Thyroid gland (tissue), 4 donors: ENCODE data around the gene TAS2R60. TPM values are rescaled to one million over a fixed set of nuclear protein-coding genes. Genes with fewer than 3 reads are reported as not detected.
"Not testable (repeated sequence)": the region's sequence is repeated elsewhere in the genome, so short reads cannot be mapped to it uniquely, and the experiment has no call there.

Source experiments
- DNase-seq, 2 donors: peaks; one replicate each; pipeline ENCODE4 v3.0.0-alpha.2; 2019
- H3K27ac ChIP-seq, 3 donors: fragments of 200-600 bp; sonication (generic); 1 replicate in 2 of 3; 2 replicates in 1 of 3; pipeline ENCODE4 v1.5.1; 2016 to 2019; ENCODE audit warnings: mild to moderate bottlenecking in 1 of 3, moderate library complexity in 1 of 3
- H3K27me3 ChIP-seq: fragments of 200-600 bp; sonication (generic); one replicate; pipeline ENCODE4 v1.5.1; 2019
- H3K36me3 ChIP-seq, 2 donors: fragments of 200-600 bp; sonication (generic); one replicate each; pipeline ENCODE4 v1.5.1; 2016 to 2019
- H3K4me1 ChIP-seq, 2 donors: fragments of 200-600 bp; sonication (generic); one replicate each; pipeline ENCODE4 v1.5.1; 2017 to 2019
- H3K4me3 ChIP-seq, 3 donors: fragments of 200-600 bp; sonication (generic); replicated peaks in 1 of 3; 1 replicate in 2 of 3; 2 replicates in 1 of 3; pipeline ENCODE4 v1.5.1; 2016; ENCODE audit warnings: mild to moderate bottlenecking in 1 of 3
- H3K9me3 ChIP-seq: fragments of 200-600 bp; sonication (generic); one replicate; pipeline ENCODE4 v1.5.1; 2017
- POLR2A ChIP-seq, 2 donors: fragments of 450-650 bp; IDR thresholded peaks; one replicate each; pipeline ENCODE4 v1.6.1; 2017; ENCODE audit warnings: antibody characterized with exemption in 2 of 2, mild to moderate bottlenecking in 2 of 2, moderate library complexity in 1 of 2
- WGBS, 2 donors: methylation state at CpG; one replicate each; pipeline ENCODE4 v1.1.5; 2017; 5-methylcytosine and 5-hydroxymethylcytosine counted together
- intact Hi-C: fragments of 100-400 bp; cut with DNase I; formaldehyde crosslinking; loops from one replicate; pipeline ENCODE4 v1.15.1; 2023
- total RNA-seq, 4 donors: library from RNA; depleted of rRNA; stranded (reverse); fragments of >200 nt; gene quantifications; one replicate each; pipeline ENCODE4 v1.2.3, GENCODE V29; 2016
- TF ChIP-seq, protein P1 (sequence below), 6 experiments: fragments of 200-600 bp in 3 of 6; fragments of 450-650 bp in 3 of 6; sonication (generic) in 3 of 6; IDR thresholded peaks; one replicate each; pipeline ENCODE4 v1.5.1; 2016 to 2019; ENCODE audit warnings: antibody characterized with exemption in 6 of 6, mild to moderate bottlenecking in 2 of 6, inconsistent platforms in 1 of 6, moderate library complexity in 1 of 6

The TAS2R60 gene
- total RNA-seq, 4 donors from 2014 or later = not detected

DNA sequence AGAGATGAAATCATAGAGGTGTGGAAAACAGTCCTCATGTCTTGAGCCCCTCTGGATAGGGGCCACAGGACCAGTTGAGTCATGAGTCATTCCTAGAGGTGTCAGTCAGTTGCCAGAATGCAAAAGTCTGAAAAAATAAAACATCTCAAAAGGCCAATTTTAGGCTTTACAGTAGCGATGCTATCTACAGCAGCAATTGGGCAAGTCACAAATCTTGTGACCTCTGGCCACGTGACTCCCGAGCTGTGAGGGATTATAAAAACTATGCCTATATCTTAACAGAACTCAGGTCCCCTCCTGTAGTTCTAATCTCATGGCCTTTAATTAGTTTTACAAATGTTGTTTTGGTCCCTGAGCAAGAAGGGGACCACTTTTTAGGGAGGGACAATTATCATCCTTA, 18.8 kb downstream of the TAS2R60 start:
- Histone ChIP-seq H3K9me3 (no peaks in the 10 kb centered on the region), H3K27me3 (no peaks in the 10 kb centered on the region), H3K4me1 (no peaks in the 10 kb centered on the region), H3K4me3 (no peak overlapping the region), H3K36me3 (no peaks in the 10 kb centered on the region), H3K27ac (no peak overlapping the region)
- intact Hi-C loops = no loop called here
- no peak for DNase-seq
- WGBS, 2 donors = 77 to 84% methylated on average over 3 of the region's 3 CpGs
- TF ChIP-seq, protein P1, sequence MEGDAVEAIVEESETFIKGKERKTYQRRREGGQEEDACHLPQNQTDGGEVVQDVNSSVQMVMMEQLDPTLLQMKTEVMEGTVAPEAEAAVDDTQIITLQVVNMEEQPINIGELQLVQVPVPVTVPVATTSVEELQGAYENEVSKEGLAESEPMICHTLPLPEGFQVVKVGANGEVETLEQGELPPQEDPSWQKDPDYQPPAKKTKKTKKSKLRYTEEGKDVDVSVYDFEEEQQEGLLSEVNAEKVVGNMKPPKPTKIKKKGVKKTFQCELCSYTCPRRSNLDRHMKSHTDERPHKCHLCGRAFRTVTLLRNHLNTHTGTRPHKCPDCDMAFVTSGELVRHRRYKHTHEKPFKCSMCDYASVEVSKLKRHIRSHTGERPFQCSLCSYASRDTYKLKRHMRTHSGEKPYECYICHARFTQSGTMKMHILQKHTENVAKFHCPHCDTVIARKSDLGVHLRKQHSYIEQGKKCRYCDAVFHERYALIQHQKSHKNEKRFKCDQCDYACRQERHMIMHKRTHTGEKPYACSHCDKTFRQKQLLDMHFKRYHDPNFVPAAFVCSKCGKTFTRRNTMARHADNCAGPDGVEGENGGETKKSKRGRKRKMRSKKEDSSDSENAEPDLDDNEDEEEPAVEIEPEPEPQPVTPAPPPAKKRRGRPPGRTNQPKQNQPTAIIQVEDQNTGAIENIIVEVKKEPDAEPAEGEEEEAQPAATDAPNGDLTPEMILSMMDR (IDR thresholded peaks at IDR 0.05) = no peak
- TF ChIP-seq POLR2A (IDR thresholded peaks at IDR 0.05) = no peak

DNA sequence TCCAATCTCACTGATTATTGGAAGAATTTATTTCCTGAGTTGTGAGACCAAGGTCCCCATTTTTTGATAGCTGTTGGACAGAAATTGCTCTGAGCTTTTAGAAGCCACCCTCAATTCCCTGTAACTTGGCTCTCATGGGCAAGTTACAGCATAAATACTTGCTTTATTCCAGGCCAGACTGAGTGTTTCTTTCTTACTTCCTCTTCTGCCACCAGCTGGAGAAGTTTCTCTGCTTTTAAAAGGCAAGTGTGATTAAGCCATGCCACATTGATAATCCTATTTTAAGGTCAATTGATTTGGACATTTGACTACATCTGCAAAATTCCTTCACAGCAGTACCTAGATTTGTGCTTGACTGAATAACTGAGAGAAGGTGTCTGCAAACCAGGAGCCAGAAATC, 20.3 kb downstream of the TAS2R60 start:
- DNase-seq = no peak
- no peak overlapping the region for H3K27ac ChIP-seq
- H3K4me3 ChIP-seq = no peak overlapping the region
- intact Hi-C loops = no loop called here
- H3K9me3 ChIP-seq = no peaks in the 10 kb centered on the region
- TF ChIP-seq POLR2A (IDR thresholded peaks at IDR 0.05) = no peak
- TF ChIP-seq, protein P1 (IDR thresholded peaks at IDR 0.05) = no peak
- H3K4me1 ChIP-seq = no peaks in the 10 kb centered on the region
- H3K36me3 ChIP-seq = no peaks in the 10 kb centered on the region
- H3K27me3 ChIP-seq = no peaks in the 10 kb centered on the region

DNA sequence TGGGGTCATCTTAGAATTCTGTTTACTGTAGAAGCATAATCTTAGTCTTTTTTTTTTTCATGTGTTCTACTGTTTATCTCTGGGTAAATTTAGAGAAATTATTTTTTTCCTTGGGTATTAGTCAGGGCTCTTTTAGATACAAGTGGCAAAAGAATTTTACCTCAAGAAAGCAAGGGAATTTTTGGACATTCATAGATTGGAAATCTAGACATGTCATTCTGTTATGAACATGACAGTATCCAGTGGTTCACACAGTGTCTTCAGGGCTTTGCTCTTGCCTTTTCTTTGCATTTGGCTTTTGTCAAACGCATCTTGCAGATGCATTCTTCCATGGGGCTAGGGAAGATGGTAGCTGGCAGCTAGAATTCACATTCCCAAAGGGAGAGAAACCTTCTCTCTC, 20.7 kb downstream of the TAS2R60 start:
- Histone ChIP-seq H3K27me3 (no peaks in the 10 kb centered on the region), H3K9me3 (no peaks in the 10 kb centered on the region), H3K27ac (no peak overlapping the region), H3K4me3 (no peak overlapping the region), H3K36me3 (no peaks in the 10 kb centered on the region), H3K4me1 (no peaks in the 10 kb centered on the region)
- WGBS, 2 donors = 66 to 76% methylated on average over 1 of the region's 1 CpG
- intact Hi-C loops = no loop called here
- DNase-seq = no peak
- TF ChIP-seq POLR2A (IDR thresholded peaks at IDR 0.05) = no peak
- TF ChIP-seq, protein P1 (IDR thresholded peaks at IDR 0.05) = no peak

DNA sequence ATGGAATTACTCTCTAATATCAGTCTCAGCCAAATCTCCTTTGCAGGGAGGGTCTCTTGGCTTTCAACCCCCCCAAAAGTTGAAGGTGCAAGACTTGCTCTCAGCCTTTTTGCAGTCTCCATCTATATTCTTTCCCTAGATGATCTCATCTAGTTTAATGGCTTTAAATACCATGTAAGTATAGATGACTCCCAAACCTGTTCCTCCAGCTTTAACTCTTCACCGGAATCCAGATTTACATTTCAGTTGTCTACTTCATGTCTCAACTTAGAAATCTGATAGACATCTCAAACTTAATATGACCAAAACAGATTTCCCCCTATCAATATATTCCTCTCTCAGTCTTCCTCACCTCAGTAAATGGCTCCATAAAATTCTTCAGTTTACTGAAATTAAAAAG, 24.5 kb downstream of the TAS2R60 start:
- H3K4me3 ChIP-seq = no peak overlapping the region
- TF ChIP-seq, protein P1 (IDR thresholded peaks at IDR 0.05) = no peak
- no peak for TF ChIP-seq POLR2A (IDR thresholded peaks at IDR 0.05)
- no peaks in the 10 kb centered on the region for H3K27me3 ChIP-seq
- no peaks in the 10 kb centered on the region for H3K9me3 ChIP-seq
- WGBS, 2 donors = 92 to 94% methylated on average over 1 of the region's 1 CpG
- no peak for DNase-seq
- H3K27ac ChIP-seq = no peak overlapping the region
- no peaks in the 10 kb centered on the region for H3K4me1 ChIP-seq
- intact Hi-C loops = no loop called here
- no peaks in the 10 kb centered on the region for H3K36me3 ChIP-seq

DNA sequence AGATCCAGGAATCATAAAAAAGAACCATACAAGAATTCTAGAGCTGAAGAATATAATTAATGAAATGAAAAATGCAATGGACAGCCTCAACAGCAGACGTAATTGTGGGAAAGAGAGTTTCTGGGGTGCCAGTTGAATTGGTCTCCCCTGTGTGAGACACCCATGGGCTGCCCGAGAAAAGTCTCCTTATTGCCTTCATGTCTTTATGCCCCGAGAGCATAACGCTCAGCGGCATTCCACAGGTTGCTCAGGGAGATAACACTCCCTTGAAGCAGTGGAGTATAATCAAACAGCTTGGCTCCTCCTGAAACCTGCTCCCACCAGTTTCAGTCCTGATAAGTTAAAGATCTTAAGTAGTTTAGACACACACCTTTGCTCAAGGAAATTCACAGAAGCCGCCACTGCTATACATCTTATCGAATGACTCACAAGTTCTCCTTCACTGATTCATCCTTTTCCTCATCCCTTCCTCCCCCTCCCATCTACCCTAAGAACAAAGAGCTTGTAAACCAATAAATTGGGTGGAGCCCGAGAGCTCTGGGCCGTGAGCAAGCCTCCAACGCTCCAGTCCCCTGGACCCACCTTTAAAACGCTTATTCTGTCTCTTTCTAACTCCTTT, 28.9 kb downstream of the TAS2R60 start:
- H3K27me3 ChIP-seq, H3K4me3 ChIP-seq, H3K27ac ChIP-seq, H3K9me3 ChIP-seq, intact Hi-C loops, DNase-seq, H3K4me1 ChIP-seq, H3K36me3 ChIP-seq: not testable (repeated sequence)
- WGBS, 2 donors = 84 to 85% methylated on average over 11 of the region's 11 CpGs
